IMR-90 (cell line): ENCODE data around the gene HAO2. TPM values are rescaled to one million over a fixed set of nuclear protein-coding genes. Genes with fewer than 3 reads are reported as not detected.

Experiments used
- ATAC-seq: fragments of 200-7000 bp; cut with Tn5 transposase; 2 replicates; pipeline ENCODE4 v1.9.1; 2020; ENCODE audit warnings: low read depth, mild to moderate bottlenecking, moderate library complexity
- BruUV-seq: library from RNA; stranded (reverse); fragments of 400-500 nt; replicated peaks from 2 replicates; lab custom pipeline; 2021; lab: Mats Ljungman, UMichigan
- CTCF ChIA-PET: fragments of 300-600 bp; formaldehyde crosslinking; extraction: SDS; loops from one replicate; lab custom pipeline; 2021; ENCODE audit warnings: antibody characterized with exemption; lab: Yijun Ruan, JAX
- POLR2A ChIA-PET: fragments of 300-600 bp; sonication (Branson Sonifier 250); formaldehyde crosslinking; loops from one replicate; lab custom pipeline; 2022; ENCODE audit warnings: antibody characterized with exemption; ENCODE audit not compliant: unreplicated experiment; lab: Charles Lee
- DNase-seq: peaks from one replicate; pipeline ENCODE4 v3.0.0; 2013
- H2AFZ ChIP-seq: replicated peaks from 2 replicates; pipeline ENCODE3; 2013; ENCODE audit warnings: low read length, mild to moderate bottlenecking; ENCODE audit not compliant: poor library complexity
- H2AK5ac ChIP-seq: 2 replicates; pipeline ENCODE4 v1.6.1; 2013; ENCODE audit warnings: low read depth, low read length, inconsistent platforms
- H2AK9ac ChIP-seq: replicated peaks from 2 replicates; pipeline ENCODE3; 2013; ENCODE audit warnings: mild to moderate bottlenecking, low read depth, low read length, moderate library complexity; ENCODE audit not compliant: poor library complexity
- H2BK120ac ChIP-seq: 2 replicates; pipeline ENCODE4 v1.6.1; 2013; ENCODE audit warnings: low read depth, low read length, inconsistent platforms
- H2BK15ac ChIP-seq: 3 replicates; pipeline ENCODE4 v1.6.1; 2013; ENCODE audit warnings: low read depth, low read length, inconsistent platforms
- H2BK20ac ChIP-seq: 2 replicates; pipeline ENCODE4 v1.6.1; 2013; ENCODE audit warnings: low read depth, mild to moderate bottlenecking, inconsistent platforms, low read length, moderate library complexity
- H2BK5ac ChIP-seq: 2 replicates; pipeline ENCODE4 v1.6.1; 2013; ENCODE audit warnings: mild to moderate bottlenecking, low read depth, low read length, inconsistent platforms; ENCODE audit not compliant: poor library complexity, severe bottlenecking
- H3K14ac ChIP-seq: replicated peaks from 2 replicates; pipeline ENCODE4 v1.6.1; 2013; ENCODE audit warnings: low read depth, low read length, inconsistent platforms
- H3K18ac ChIP-seq: 2 replicates; pipeline ENCODE4 v1.6.1; 2013; ENCODE audit warnings: low read depth, low read length, control low read depth
- H3K23ac ChIP-seq: 2 replicates; pipeline ENCODE4 v1.6.1; 2013; ENCODE audit warnings: low read depth, low read length, inconsistent platforms
- H3K27ac ChIP-seq: 2 replicates; pipeline ENCODE4 v1.5.1; 2013; ENCODE audit warnings: mild to moderate bottlenecking, control low read depth, low read length; ENCODE audit not compliant: insufficient read depth
- H3K27me3 ChIP-seq: 2 replicates; pipeline ENCODE4 v1.6.1; 2013; ENCODE audit warnings: low read length; ENCODE audit not compliant: control insufficient read depth, insufficient read depth
- H3K36me3 ChIP-seq: 2 replicates; pipeline ENCODE4 v1.6.1; 2013; ENCODE audit warnings: low read length, mixed read lengths; ENCODE audit not compliant: control insufficient read depth, insufficient read depth
- H3K4ac ChIP-seq: 2 replicates; pipeline ENCODE4 v1.6.1; 2013; ENCODE audit warnings: low read depth, low read length, inconsistent platforms
- H3K4me1 ChIP-seq: 2 replicates; pipeline ENCODE4 v1.6.1; 2013; ENCODE audit warnings: low read length, mixed read lengths; ENCODE audit not compliant: control insufficient read depth, insufficient read depth
- H3K4me2 ChIP-seq: 2 replicates; pipeline ENCODE4 v1.6.1; 2013; ENCODE audit warnings: low read depth, mild to moderate bottlenecking, control low read depth, low read length, moderate library complexity
- H3K4me3 ChIP-seq: 2 replicates; pipeline ENCODE4 v1.5.1; 2013; ENCODE audit warnings: low read depth, mild to moderate bottlenecking, control low read depth, low read length, moderate library complexity; ENCODE audit not compliant: insufficient read depth
- H3K56ac ChIP-seq: 2 replicates; pipeline ENCODE4 v1.6.1; 2013; ENCODE audit warnings: low read length, inconsistent platforms; ENCODE audit not compliant: insufficient read depth; ENCODE audit errors: extremely low read depth
- H3K79me1 ChIP-seq, 2 experiments: 2 replicates each; pipeline ENCODE4 v1.6.1; 2013; ENCODE audit warnings: low read length in 2 of 2, inconsistent platforms in 1 of 2, low read depth in 1 of 2
- H3K9ac ChIP-seq: 2 replicates; pipeline ENCODE4 v1.6.1; 2013; ENCODE audit warnings: low read depth, low read length, control low read depth
- H3K9me1 ChIP-seq: 2 replicates; pipeline ENCODE4 v1.6.1; 2013; ENCODE audit warnings: low read length, inconsistent platforms; ENCODE audit not compliant: insufficient read depth
- H3K9me3 ChIP-seq: 2 replicates; pipeline ENCODE4 v1.6.1; 2013; ENCODE audit warnings: low read length; ENCODE audit not compliant: control insufficient read depth, insufficient read depth
- H4K20me1 ChIP-seq: 2 replicates; pipeline ENCODE4 v1.6.1; 2013; ENCODE audit warnings: low read length, inconsistent platforms; ENCODE audit not compliant: insufficient read depth
- H4K5ac ChIP-seq: 2 replicates; pipeline ENCODE4 v1.6.1; 2013; ENCODE audit warnings: mild to moderate bottlenecking, low read depth, low read length, control low read depth
- H4K8ac ChIP-seq, 2 experiments: 2 replicates each; pipeline ENCODE4 v1.6.1; 2013; ENCODE audit warnings: low read depth in 2 of 2, low read length in 2 of 2, control low read depth in 1 of 2, inconsistent platforms in 1 of 2
- H4K91ac ChIP-seq: 2 replicates; pipeline ENCODE4 v1.6.1; 2013; ENCODE audit warnings: low read depth, low read length, inconsistent platforms; ENCODE audit not compliant: insufficient read depth
- BHLHE40 ChIP-seq: fragments of 150-350 bp; IDR thresholded peaks from 2 replicates; pipeline ENCODE4 v1.6.1; 2016; ENCODE audit warnings: mild to moderate bottlenecking, low read depth, low read length
- FOS ChIP-seq: fragments of 150-350 bp; IDR thresholded peaks from 2 replicates; pipeline ENCODE4 v1.6.1; 2016; ENCODE audit warnings: low read depth, low read length
- MXI1 ChIP-seq: IDR thresholded peaks from 2 replicates; pipeline ENCODE4 v1.6.1; 2012; ENCODE audit warnings: low read depth, mild to moderate bottlenecking, low read length, moderate library complexity, borderline replicate concordance
- NFE2L2 ChIP-seq: fragments of 150-350 bp; IDR thresholded peaks from 2 replicates; pipeline ENCODE4 v1.6.1; 2016; ENCODE audit warnings: low read depth, mild to moderate bottlenecking, low read length
- RAD21 ChIP-seq: IDR thresholded peaks from 2 replicates; pipeline ENCODE4 v1.6.1; 2012; ENCODE audit warnings: low read length, improper control_type of control experiment
- RFX5 ChIP-seq: IDR thresholded peaks from 2 replicates; pipeline ENCODE4 v1.8.0; 2012; ENCODE audit warnings: low read depth, mild to moderate bottlenecking, low read length, moderate library complexity
- WGBS, 2 experiments: methylation state at CpG; one replicate each; pipeline versions ENCODE4 v1.1.5 to v1.1.7; 2013; ENCODE audit warnings: missing lambda C conversion rate in 2 of 2; ENCODE audit not compliant: insufficient read length in 1 of 2; ENCODE audit errors: extremely low coverage in 2 of 2; 5-methylcytosine and 5-hydroxymethylcytosine counted together
- dilution Hi-C: fragments of 300-500 bp; cut with HindIII; formaldehyde crosslinking; loops from one replicate; pipeline ENCODE4 v1.14.3; 2018; ENCODE audit warnings: low sequenced_read_pairs; ENCODE audit not compliant: unreplicated experiment
- in situ Hi-C: fragments of 300-500 bp; cut with MboI; formaldehyde crosslinking; loops from 3 replicates; pipeline ENCODE4 v1.14.3; 2019; ENCODE audit warnings: low sequenced_read_pairs, inconsistent platforms, mixed read lengths
- intact Hi-C: fragments of 100-400 bp; cut with micrococcal nuclease; formaldehyde crosslinking; loops from 2 replicates; pipeline ENCODE4 v1.10.0; 2022
- polyA plus RNA-seq, 3 experiments: library from polyadenylated mRNA; depleted of rRNA; stranded (reverse); fragments of >200 nt; gene quantifications; 2 replicates each; pipeline ENCODE4 v1.2.3, GENCODE V29; 2012; ENCODE audit warnings: low replicate concordance in 1 of 3
- total RNA-seq: library from RNA; depleted of rRNA; stranded (reverse); fragments of >200 nt; gene quantifications from 2 replicates; pipeline ENCODE4 v1.2.3, GENCODE V29; 2012
- TF ChIP-seq, protein P1 (sequence below): fragments of 150-350 bp; IDR thresholded peaks from 2 replicates; pipeline ENCODE4 v1.6.1; 2017; ENCODE audit warnings: mild to moderate bottlenecking, antibody characterized with exemption, low read length, low read depth
- TF ChIP-seq, protein P2 (sequence below): conservative IDR thresholded peaks from 2 replicates; pipeline ENCODE4 v1.5.1; 2012; ENCODE audit warnings: mild to moderate bottlenecking, low read depth, low read length, improper control_type of control experiment

Gene HAO2
- total and polyA plus RNA-seq, 2 of the 4 experiments (the other 2 are of a cell fraction): not detected

DNA sequence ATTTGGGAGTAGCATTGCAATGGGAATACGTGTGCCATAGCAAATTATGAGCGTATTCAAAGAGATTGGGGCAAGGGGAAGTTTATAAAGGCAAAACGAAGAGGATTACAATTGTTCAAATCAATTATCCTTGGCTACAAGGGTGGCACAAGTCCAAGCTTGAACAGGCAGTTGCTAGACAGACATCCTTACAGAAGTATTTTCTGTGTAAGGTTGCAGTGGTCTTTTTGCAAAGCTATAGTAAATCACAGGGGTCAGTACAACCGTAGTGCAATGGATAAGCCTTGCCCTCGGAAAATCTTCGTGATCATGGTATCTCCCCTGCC is 37.4 kb upstream of the HAO2 start:
- Histone ChIP-seq H2BK120ac (no peak overlapping the region), H2BK15ac (no peak overlapping the region), H4K8ac (no peak overlapping the region), H3K9ac (no peak overlapping the region), H3K4me3 (no peak overlapping the region), H2BK20ac (no peak overlapping the region), H3K14ac (no peak overlapping the region), H3K9me3 (no peaks in the 10 kb centered on the region), H2AFZ (no peak overlapping the region), H2AK9ac (no peak overlapping the region), H4K91ac (no peak overlapping the region), H3K36me3 (no peaks in the 10 kb centered on the region), H3K9me1 (no peaks in the 10 kb centered on the region), H3K4me2 (no peak overlapping the region), H3K23ac (no peak overlapping the region), H3K27me3 (peaks cover 9% of the 10 kb centered on the region), H4K5ac (no peak overlapping the region), H4K20me1 (no peaks in the 10 kb centered on the region), H3K56ac (no peak overlapping the region), H3K18ac (no peak overlapping the region), H3K4ac (no peak overlapping the region), H2AK5ac (no peak overlapping the region), H3K4me1 (no peaks in the 10 kb centered on the region), H3K27ac (no peak overlapping the region), H2BK5ac (no peak overlapping the region), H3K79me1 (no peaks in the 10 kb centered on the region)
- intact Hi-C loops (no loop called here), in situ Hi-C loops (no loop called here), dilution Hi-C loops (no loop called here)
- CTCF ChIA-PET: no interaction called here
- POLR2A ChIA-PET: no interaction called here
- BruUV-seq: no TSS peak
- DNase-seq: no peak
- TF ChIP-seq BHLHE40: no peak
- no peak for TF ChIP-seq NFE2L2
- TF ChIP-seq MXI1: no peak
- no peak for TF ChIP-seq FOS
- TF ChIP-seq, protein P1, sequence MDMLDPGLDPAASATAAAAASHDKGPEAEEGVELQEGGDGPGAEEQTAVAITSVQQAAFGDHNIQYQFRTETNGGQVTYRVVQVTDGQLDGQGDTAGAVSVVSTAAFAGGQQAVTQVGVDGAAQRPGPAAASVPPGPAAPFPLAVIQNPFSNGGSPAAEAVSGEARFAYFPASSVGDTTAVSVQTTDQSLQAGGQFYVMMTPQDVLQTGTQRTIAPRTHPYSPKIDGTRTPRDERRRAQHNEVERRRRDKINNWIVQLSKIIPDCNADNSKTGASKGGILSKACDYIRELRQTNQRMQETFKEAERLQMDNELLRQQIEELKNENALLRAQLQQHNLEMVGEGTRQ: no peak
- TF ChIP-seq, protein P2, sequence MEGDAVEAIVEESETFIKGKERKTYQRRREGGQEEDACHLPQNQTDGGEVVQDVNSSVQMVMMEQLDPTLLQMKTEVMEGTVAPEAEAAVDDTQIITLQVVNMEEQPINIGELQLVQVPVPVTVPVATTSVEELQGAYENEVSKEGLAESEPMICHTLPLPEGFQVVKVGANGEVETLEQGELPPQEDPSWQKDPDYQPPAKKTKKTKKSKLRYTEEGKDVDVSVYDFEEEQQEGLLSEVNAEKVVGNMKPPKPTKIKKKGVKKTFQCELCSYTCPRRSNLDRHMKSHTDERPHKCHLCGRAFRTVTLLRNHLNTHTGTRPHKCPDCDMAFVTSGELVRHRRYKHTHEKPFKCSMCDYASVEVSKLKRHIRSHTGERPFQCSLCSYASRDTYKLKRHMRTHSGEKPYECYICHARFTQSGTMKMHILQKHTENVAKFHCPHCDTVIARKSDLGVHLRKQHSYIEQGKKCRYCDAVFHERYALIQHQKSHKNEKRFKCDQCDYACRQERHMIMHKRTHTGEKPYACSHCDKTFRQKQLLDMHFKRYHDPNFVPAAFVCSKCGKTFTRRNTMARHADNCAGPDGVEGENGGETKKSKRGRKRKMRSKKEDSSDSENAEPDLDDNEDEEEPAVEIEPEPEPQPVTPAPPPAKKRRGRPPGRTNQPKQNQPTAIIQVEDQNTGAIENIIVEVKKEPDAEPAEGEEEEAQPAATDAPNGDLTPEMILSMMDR: no peak
- no peak for TF ChIP-seq RAD21
- TF ChIP-seq RFX5: no peak
- no CpG with 5 or more reads among the region's 6 CpGs for WGBS, 2 experiments
- ATAC-seq: no peak
